Vagina (tissue), 2 donors: ENCODE measurements around the gene BCAS4. TPM values are rescaled to one million over a fixed set of nuclear protein-coding genes. Genes with fewer than 3 reads are reported as not detected.
"Not testable (repeated sequence)": the region's sequence is repeated elsewhere in the genome, so short reads cannot be mapped to it uniquely, and the experiment has no call there.

ENCODE experiments used
- DNase-seq, 2 donors: peaks; one replicate each; pipeline ENCODE4 v3.0.0-alpha.2; 2017; ENCODE audit errors: extremely low spot score in 2 of 2
- H3K27ac ChIP-seq: fragments of 200-600 bp; sonication (generic); one replicate; pipeline ENCODE4 v1.5.1; 2019
- H3K27me3 ChIP-seq: fragments of 200-600 bp; sonication (generic); one replicate; pipeline ENCODE4 v1.5.1; 2019
- H3K36me3 ChIP-seq, 2 donors: fragments of 200-600 bp; sonication (generic); one replicate each; pipeline ENCODE4 v1.5.1; 2017 to 2019
- H3K4me1 ChIP-seq: fragments of 200-600 bp; sonication (generic); one replicate; pipeline ENCODE4 v1.5.1; 2019
- H3K4me3 ChIP-seq, 2 donors: fragments of 200-600 bp; sonication (generic); 1 replicate in 1 of 2; 2 replicates in 1 of 2; pipeline ENCODE4 v1.5.1; 2016 to 2019
- H3K9me3 ChIP-seq: fragments of 200-600 bp; sonication (generic); one replicate; pipeline ENCODE4 v1.5.1; 2019
- POLR2A ChIP-seq, 2 donors: fragments of 450-650 bp; IDR thresholded peaks; one replicate each; pipeline ENCODE4 v1.6.1; 2017; ENCODE audit warnings: antibody characterized with exemption in 2 of 2, mild to moderate bottlenecking in 2 of 2, moderate library complexity in 2 of 2
- POLR2AphosphoS5 ChIP-seq, 2 donors: sonication (generic); formaldehyde crosslinking; IDR thresholded peaks; one replicate each; pipeline ENCODE4 v1.9.0; 2017; ENCODE audit warnings: antibody characterized with exemption in 2 of 2, mild to moderate bottlenecking in 2 of 2, low read depth in 1 of 2; ENCODE audit not compliant: insufficient read depth in 1 of 2
- intact Hi-C: fragments of 100-400 bp; cut with DNase I; formaldehyde crosslinking; loops from one replicate; pipeline ENCODE4 v1.15.1; 2023
- total RNA-seq: library from RNA; depleted of rRNA; stranded (reverse); fragments of >200 nt; gene quantifications from one replicate; pipeline ENCODE4 v1.2.3, GENCODE V29; 2016
- TF ChIP-seq, protein P1 (sequence below), 3 experiments: fragments of 450-650 bp in 2 of 3; fragments of 200-600 bp in 1 of 3; sonication (generic) in 1 of 3; IDR thresholded peaks; one replicate each; pipeline ENCODE4 v1.5.1; 2017 to 2019; ENCODE audit warnings: antibody characterized with exemption in 3 of 3, mild to moderate bottlenecking in 2 of 3, moderate library complexity in 2 of 3

BCAS4 gene
- total RNA-seq, 1 donor from 2014 or later = 1.7 TPM

DNA sequence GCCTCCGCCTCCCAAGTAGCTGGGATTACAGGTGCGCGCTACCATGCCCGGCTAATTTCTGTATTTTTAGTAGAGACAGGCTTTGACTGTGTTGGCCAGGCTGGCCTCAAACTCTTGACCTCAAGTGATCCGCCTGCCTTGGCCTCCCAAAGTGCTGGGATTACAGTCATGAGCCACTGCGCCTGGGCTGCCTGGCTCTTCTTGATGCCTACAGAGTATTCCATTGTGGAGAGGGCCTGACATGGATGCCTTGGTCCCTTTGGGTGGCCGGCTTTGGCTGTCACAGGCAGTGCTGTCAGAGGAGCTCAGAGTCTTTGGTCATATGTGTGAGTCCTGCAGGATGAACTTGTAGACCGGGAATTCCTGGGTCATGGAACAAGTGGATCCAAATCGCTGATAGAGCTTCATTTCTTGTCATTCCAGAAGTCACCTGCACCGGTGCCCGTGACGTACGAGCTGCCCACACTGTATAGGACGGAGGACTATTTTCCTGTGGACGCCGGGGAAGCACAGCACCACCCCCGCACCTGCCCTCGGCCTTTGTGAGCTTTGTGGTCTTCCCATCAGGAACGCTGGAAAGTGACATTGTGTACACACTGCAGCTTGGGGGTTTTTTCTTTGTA, 81.3 kb downstream of the BCAS4 start:
- Histone ChIP-seq H3K27ac (no peak overlapping the region), H3K4me1 (no peaks in the 10 kb centered on the region), H3K27me3 (no peaks in the 10 kb centered on the region), H3K9me3 (no peaks in the 10 kb centered on the region), H3K4me3 (no peak overlapping the region), H3K36me3 (no peaks in the 10 kb centered on the region)
- intact Hi-C loops = no loop called here
- DNase-seq = no peak
- TF ChIP-seq POLR2AphosphoS5 (IDR thresholded peaks at IDR 0.05; ENCODE audit: insufficient read depth in 1 of 2, low read depth in 1 of 2) (no peak), POLR2A (IDR thresholded peaks at IDR 0.05) (no peak)
- TF ChIP-seq, protein P1, sequence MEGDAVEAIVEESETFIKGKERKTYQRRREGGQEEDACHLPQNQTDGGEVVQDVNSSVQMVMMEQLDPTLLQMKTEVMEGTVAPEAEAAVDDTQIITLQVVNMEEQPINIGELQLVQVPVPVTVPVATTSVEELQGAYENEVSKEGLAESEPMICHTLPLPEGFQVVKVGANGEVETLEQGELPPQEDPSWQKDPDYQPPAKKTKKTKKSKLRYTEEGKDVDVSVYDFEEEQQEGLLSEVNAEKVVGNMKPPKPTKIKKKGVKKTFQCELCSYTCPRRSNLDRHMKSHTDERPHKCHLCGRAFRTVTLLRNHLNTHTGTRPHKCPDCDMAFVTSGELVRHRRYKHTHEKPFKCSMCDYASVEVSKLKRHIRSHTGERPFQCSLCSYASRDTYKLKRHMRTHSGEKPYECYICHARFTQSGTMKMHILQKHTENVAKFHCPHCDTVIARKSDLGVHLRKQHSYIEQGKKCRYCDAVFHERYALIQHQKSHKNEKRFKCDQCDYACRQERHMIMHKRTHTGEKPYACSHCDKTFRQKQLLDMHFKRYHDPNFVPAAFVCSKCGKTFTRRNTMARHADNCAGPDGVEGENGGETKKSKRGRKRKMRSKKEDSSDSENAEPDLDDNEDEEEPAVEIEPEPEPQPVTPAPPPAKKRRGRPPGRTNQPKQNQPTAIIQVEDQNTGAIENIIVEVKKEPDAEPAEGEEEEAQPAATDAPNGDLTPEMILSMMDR (IDR thresholded peaks at IDR 0.05) = no peak

GRCh38 chr20:50876816-50877215, 82.0 kb downstream of the BCAS4 start:
- no peak for DNase-seq
- TF ChIP-seq, protein P1 (IDR thresholded peaks at IDR 0.05) = no peak
- no peaks in the 10 kb centered on the region for H3K36me3 ChIP-seq
- H3K4me3 ChIP-seq = no peak overlapping the region
- H3K27ac ChIP-seq = no peak overlapping the region
- no peaks in the 10 kb centered on the region for H3K9me3 ChIP-seq
- intact Hi-C loops = no loop called here
- no peaks in the 10 kb centered on the region for H3K27me3 ChIP-seq
- H3K4me1 ChIP-seq = no peaks in the 10 kb centered on the region

- TF ChIP-seq, protein P1 (IDR thresholded peaks at IDR 0.05) = no peak
- H3K4me3 ChIP-seq = no peak overlapping the region
- H3K27ac ChIP-seq = no peak overlapping the region
- DNase-seq = no peak
- no peaks in the 10 kb centered on the region for H3K27me3 ChIP-seq
- intact Hi-C loops = no loop called here
- no peaks in the 10 kb centered on the region for H3K9me3 ChIP-seq
- H3K36me3 ChIP-seq = no peaks in the 10 kb centered on the region
- H3K4me1 ChIP-seq = no peaks in the 10 kb centered on the region
Measured at GRCh38 chr20:50877232-50877743, 82.4 kb downstream of the BCAS4 start.

- intact Hi-C loops = no loop called here
- H3K9me3 ChIP-seq = no peaks in the 10 kb centered on the region
- no peak overlapping the region for H3K27ac ChIP-seq
- H3K4me1 ChIP-seq = no peaks in the 10 kb centered on the region
- no peak for TF ChIP-seq POLR2AphosphoS5 (IDR thresholded peaks at IDR 0.05; ENCODE audit: insufficient read depth in 1 of 2, low read depth in 1 of 2)
- TF ChIP-seq, protein P1 (IDR thresholded peaks at IDR 0.05) = no peak
- no peak for TF ChIP-seq POLR2A (IDR thresholded peaks at IDR 0.05)
- no peaks in the 10 kb centered on the region for H3K36me3 ChIP-seq
- H3K27me3 ChIP-seq = no peaks in the 10 kb centered on the region
- no peak overlapping the region for H3K4me3 ChIP-seq
- DNase-seq = no peak
Measured at GRCh38 chr20:50879649-50880550, 85.0 kb downstream of the BCAS4 start.

- intact Hi-C loops, H3K9me3 ChIP-seq, H3K4me3 ChIP-seq, H3K36me3 ChIP-seq, H3K27ac ChIP-seq, H3K4me1 ChIP-seq, H3K27me3 ChIP-seq, DNase-seq: not testable (repeated sequence)
Measured at GRCh38 chr20:50881759-50882424, 87.0 kb downstream of the BCAS4 start.
